Right lobe of liver (tissue), 4 donors: Measurements from ENCODE around the gene PRKCD.

ENCODE experiments used
- CTCF ChIP-seq, 4 donors: fragments of 200-600 bp in 3 of 4; fragments of 450-650 bp in 1 of 4; IDR thresholded peaks; one replicate each; pipeline versions ENCODE4 v1.5.1 to v1.8.0; 2016 to 2022; ENCODE audit warnings: antibody characterized with exemption in 4 of 4, mild to moderate bottlenecking in 2 of 4
- POLR2A ChIP-seq: fragments of 450-650 bp; IDR thresholded peaks from one replicate; pipeline ENCODE4 v1.6.1; 2017; ENCODE audit warnings: antibody characterized with exemption, mild to moderate bottlenecking
- donor health status: DM: no; HTN: no; CAD: no.
- donor health status: DM: no; HTN: no; CAD: no.
- donor health status: DM: no; HTN: yes; CAD: no.

- TF ChIP-seq POLR2A (no peak), CTCF (IDR thresholded peaks at IDR 0.05) (no peak)
Observed at GRCh38 chr3:53122933-53123305, 38.1 kb upstream of the PRKCD start.
